IMR-90 (cell line): ENCODE data around the gene XCR1. TPM values are rescaled to one million over a fixed set of nuclear protein-coding genes. Genes with fewer than 3 reads are reported as not detected.

Source experiments
- ATAC-seq: fragments of 200-7000 bp; cut with Tn5 transposase; 2 replicates; pipeline ENCODE4 v1.9.1; 2020; ENCODE audit warnings: low read depth, mild to moderate bottlenecking, moderate library complexity
- BruUV-seq: library from RNA; stranded (reverse); fragments of 400-500 nt; replicated peaks from 2 replicates; lab custom pipeline; 2021; lab: Mats Ljungman, UMichigan
- CTCF ChIA-PET: fragments of 300-600 bp; formaldehyde crosslinking; extraction: SDS; loops from one replicate; lab custom pipeline; 2021; ENCODE audit warnings: antibody characterized with exemption; lab: Yijun Ruan, JAX
- POLR2A ChIA-PET: fragments of 300-600 bp; sonication (Branson Sonifier 250); formaldehyde crosslinking; loops from one replicate; lab custom pipeline; 2022; ENCODE audit warnings: antibody characterized with exemption; ENCODE audit not compliant: unreplicated experiment; lab: Charles Lee
- DNase-seq: peaks from one replicate; pipeline ENCODE4 v3.0.0; 2013
- H2AFZ ChIP-seq: replicated peaks from 2 replicates; pipeline ENCODE3; 2013; ENCODE audit warnings: low read length, mild to moderate bottlenecking; ENCODE audit not compliant: poor library complexity
- H2AK5ac ChIP-seq: 2 replicates; pipeline ENCODE4 v1.6.1; 2013; ENCODE audit warnings: low read depth, low read length, inconsistent platforms
- H2AK9ac ChIP-seq: replicated peaks from 2 replicates; pipeline ENCODE3; 2013; ENCODE audit warnings: mild to moderate bottlenecking, low read depth, low read length, moderate library complexity; ENCODE audit not compliant: poor library complexity
- H2BK120ac ChIP-seq: 2 replicates; pipeline ENCODE4 v1.6.1; 2013; ENCODE audit warnings: low read depth, low read length, inconsistent platforms
- H2BK15ac ChIP-seq: 3 replicates; pipeline ENCODE4 v1.6.1; 2013; ENCODE audit warnings: low read depth, low read length, inconsistent platforms
- H2BK20ac ChIP-seq: 2 replicates; pipeline ENCODE4 v1.6.1; 2013; ENCODE audit warnings: low read depth, mild to moderate bottlenecking, inconsistent platforms, low read length, moderate library complexity
- H2BK5ac ChIP-seq: 2 replicates; pipeline ENCODE4 v1.6.1; 2013; ENCODE audit warnings: mild to moderate bottlenecking, low read depth, low read length, inconsistent platforms; ENCODE audit not compliant: poor library complexity, severe bottlenecking
- H3K14ac ChIP-seq: replicated peaks from 2 replicates; pipeline ENCODE4 v1.6.1; 2013; ENCODE audit warnings: low read depth, low read length, inconsistent platforms
- H3K18ac ChIP-seq: 2 replicates; pipeline ENCODE4 v1.6.1; 2013; ENCODE audit warnings: low read depth, low read length, control low read depth
- H3K23ac ChIP-seq: 2 replicates; pipeline ENCODE4 v1.6.1; 2013; ENCODE audit warnings: low read depth, low read length, inconsistent platforms
- H3K27ac ChIP-seq: 2 replicates; pipeline ENCODE4 v1.5.1; 2013; ENCODE audit warnings: mild to moderate bottlenecking, control low read depth, low read length; ENCODE audit not compliant: insufficient read depth
- H3K27me3 ChIP-seq: 2 replicates; pipeline ENCODE4 v1.6.1; 2013; ENCODE audit warnings: low read length; ENCODE audit not compliant: control insufficient read depth, insufficient read depth
- H3K36me3 ChIP-seq: 2 replicates; pipeline ENCODE4 v1.6.1; 2013; ENCODE audit warnings: low read length, mixed read lengths; ENCODE audit not compliant: control insufficient read depth, insufficient read depth
- H3K4ac ChIP-seq: 2 replicates; pipeline ENCODE4 v1.6.1; 2013; ENCODE audit warnings: low read depth, low read length, inconsistent platforms
- H3K4me1 ChIP-seq: 2 replicates; pipeline ENCODE4 v1.6.1; 2013; ENCODE audit warnings: low read length, mixed read lengths; ENCODE audit not compliant: control insufficient read depth, insufficient read depth
- H3K4me2 ChIP-seq: 2 replicates; pipeline ENCODE4 v1.6.1; 2013; ENCODE audit warnings: low read depth, mild to moderate bottlenecking, control low read depth, low read length, moderate library complexity
- H3K4me3 ChIP-seq: 2 replicates; pipeline ENCODE4 v1.5.1; 2013; ENCODE audit warnings: low read depth, mild to moderate bottlenecking, control low read depth, low read length, moderate library complexity; ENCODE audit not compliant: insufficient read depth
- H3K56ac ChIP-seq: 2 replicates; pipeline ENCODE4 v1.6.1; 2013; ENCODE audit warnings: low read length, inconsistent platforms; ENCODE audit not compliant: insufficient read depth; ENCODE audit errors: extremely low read depth
- H3K79me1 ChIP-seq, 2 experiments: 2 replicates each; pipeline ENCODE4 v1.6.1; 2013; ENCODE audit warnings: low read length in 2 of 2, inconsistent platforms in 1 of 2, low read depth in 1 of 2
- H3K9ac ChIP-seq: 2 replicates; pipeline ENCODE4 v1.6.1; 2013; ENCODE audit warnings: low read depth, low read length, control low read depth
- H3K9me1 ChIP-seq: 2 replicates; pipeline ENCODE4 v1.6.1; 2013; ENCODE audit warnings: low read length, inconsistent platforms; ENCODE audit not compliant: insufficient read depth
- H3K9me3 ChIP-seq: 2 replicates; pipeline ENCODE4 v1.6.1; 2013; ENCODE audit warnings: low read length; ENCODE audit not compliant: control insufficient read depth, insufficient read depth
- H4K20me1 ChIP-seq: 2 replicates; pipeline ENCODE4 v1.6.1; 2013; ENCODE audit warnings: low read length, inconsistent platforms; ENCODE audit not compliant: insufficient read depth
- H4K5ac ChIP-seq: 2 replicates; pipeline ENCODE4 v1.6.1; 2013; ENCODE audit warnings: mild to moderate bottlenecking, low read depth, low read length, control low read depth
- H4K8ac ChIP-seq, 2 experiments: 2 replicates each; pipeline ENCODE4 v1.6.1; 2013; ENCODE audit warnings: low read depth in 2 of 2, low read length in 2 of 2, control low read depth in 1 of 2, inconsistent platforms in 1 of 2
- H4K91ac ChIP-seq: 2 replicates; pipeline ENCODE4 v1.6.1; 2013; ENCODE audit warnings: low read depth, low read length, inconsistent platforms; ENCODE audit not compliant: insufficient read depth
- CHD1 ChIP-seq: IDR thresholded peaks from 2 replicates; pipeline ENCODE4 v1.6.1; 2012; ENCODE audit warnings: low read depth, low read length, improper control_type of control experiment
- CTCF ChIP-seq: conservative IDR thresholded peaks from 2 replicates; pipeline ENCODE4 v1.5.1; 2012; ENCODE audit warnings: mild to moderate bottlenecking, low read depth, low read length, improper control_type of control experiment
- ELK1 ChIP-seq: fragments of 150-350 bp; IDR thresholded peaks from 2 replicates; pipeline ENCODE4 v1.6.1; 2016; ENCODE audit warnings: low read depth, mild to moderate bottlenecking, low read length, moderate library complexity, borderline replicate concordance
- FOS ChIP-seq: fragments of 150-350 bp; IDR thresholded peaks from 2 replicates; pipeline ENCODE4 v1.6.1; 2016; ENCODE audit warnings: low read depth, low read length
- MAFK ChIP-seq: IDR thresholded peaks from 2 replicates; pipeline ENCODE4 v1.6.1; 2012; ENCODE audit warnings: low read depth, low read length, improper control_type of control experiment
- MAZ ChIP-seq: IDR thresholded peaks from 2 replicates; pipeline ENCODE4 v1.6.1; 2012; ENCODE audit warnings: low read depth, mild to moderate bottlenecking, low read length, improper control_type of control experiment, moderate library complexity, borderline replicate concordance
- MXI1 ChIP-seq: IDR thresholded peaks from 2 replicates; pipeline ENCODE4 v1.6.1; 2012; ENCODE audit warnings: low read depth, mild to moderate bottlenecking, low read length, moderate library complexity, borderline replicate concordance
- POLR2A ChIP-seq: IDR thresholded peaks from 2 replicates; pipeline ENCODE4 v1.6.1; 2012; ENCODE audit warnings: mild to moderate bottlenecking, low read depth, low read length
- SMC3 ChIP-seq: fragments of 150-350 bp; IDR thresholded peaks from 2 replicates; pipeline ENCODE4 v1.6.1; 2016; ENCODE audit warnings: low read depth, mild to moderate bottlenecking, antibody characterized with exemption, low read length, moderate library complexity
- USF2 ChIP-seq: fragments of 150-350 bp; IDR thresholded peaks from 2 replicates; pipeline ENCODE4 v1.6.1; 2017; ENCODE audit warnings: mild to moderate bottlenecking, antibody characterized with exemption, low read length, low read depth
- WGBS, 2 experiments: methylation state at CpG; one replicate each; pipeline versions ENCODE4 v1.1.5 to v1.1.7; 2013; ENCODE audit warnings: missing lambda C conversion rate in 2 of 2; ENCODE audit not compliant: insufficient read length in 1 of 2; ENCODE audit errors: extremely low coverage in 2 of 2; 5-methylcytosine and 5-hydroxymethylcytosine counted together
- dilution Hi-C: fragments of 300-500 bp; cut with HindIII; formaldehyde crosslinking; loops from one replicate; pipeline ENCODE4 v1.14.3; 2018; ENCODE audit warnings: low sequenced_read_pairs; ENCODE audit not compliant: unreplicated experiment
- in situ Hi-C: fragments of 300-500 bp; cut with MboI; formaldehyde crosslinking; loops from 3 replicates; pipeline ENCODE4 v1.14.3; 2019; ENCODE audit warnings: low sequenced_read_pairs, inconsistent platforms, mixed read lengths
- intact Hi-C: fragments of 100-400 bp; cut with micrococcal nuclease; formaldehyde crosslinking; loops from 2 replicates; pipeline ENCODE4 v1.10.0; 2022
- polyA plus RNA-seq, 3 experiments: library from polyadenylated mRNA; depleted of rRNA; stranded (reverse); fragments of >200 nt; gene quantifications; 2 replicates each; pipeline ENCODE4 v1.2.3, GENCODE V29; 2012; ENCODE audit warnings: low replicate concordance in 1 of 3
- total RNA-seq: library from RNA; depleted of rRNA; stranded (reverse); fragments of >200 nt; gene quantifications from 2 replicates; pipeline ENCODE4 v1.2.3, GENCODE V29; 2012

XCR1 gene
- total and polyA plus RNA-seq, 2 of the 4 experiments (the other 2 are of a cell fraction), result not detected

- H3K36me3 ChIP-seq, result no peaks in the 10 kb centered on the region
- intact Hi-C loops (no loop called here), in situ Hi-C loops (no loop called here), dilution Hi-C loops (no loop called here)
- H4K5ac ChIP-seq, result no peak overlapping the region
- no peaks in the 10 kb centered on the region for H3K27me3 ChIP-seq
- no peak overlapping the region for H2BK20ac ChIP-seq
- H2AFZ ChIP-seq, result no peak overlapping the region
- TF ChIP-seq FOS (no peak), POLR2A (no peak), ELK1 (no peak), MAZ (no peak), CHD1 (no peak), MXI1 (no peak), MAFK (no peak), USF2 (no peak), CTCF (no peak), SMC3 (no peak)
- H3K23ac ChIP-seq, result no peak overlapping the region
- no peak overlapping the region for H2BK15ac ChIP-seq
- H3K4ac ChIP-seq, result peak overlapping the region; percentile 48; the same call in 1 of the 2 replicates
- H3K9ac ChIP-seq, result no peak overlapping the region
- no peak overlapping the region for H3K27ac ChIP-seq
- H4K91ac ChIP-seq, result no peak overlapping the region
- no peak overlapping the region for H3K56ac ChIP-seq
- CTCF ChIA-PET, result no interaction called here
- H3K79me1 ChIP-seq, result peaks cover 18 to 75% of the 10 kb centered on the region in 2 experiments
- H3K14ac ChIP-seq, result peak overlapping the region; percentile 46
- no TSS peak for BruUV-seq
- no peak overlapping the region; the same call in 1 of the 2 replicates for H3K4me2 ChIP-seq
- H2BK120ac ChIP-seq, result peak overlapping the region; percentile 18; the same call in 1 of the 2 replicates
- no peak overlapping the region for H3K4me3 ChIP-seq
- peaks cover 31% of the 10 kb centered on the region for H3K4me1 ChIP-seq
- H4K20me1 ChIP-seq, result no peaks in the 10 kb centered on the region
- H3K9me3 ChIP-seq, result no peaks in the 10 kb centered on the region
- no CpG with 5 or more reads among the region's 2 CpGs for WGBS, 2 experiments
- no peak overlapping the region for H3K18ac ChIP-seq
- POLR2A ChIA-PET, result no interaction called here
- peak overlapping the region; percentile 61 for H2BK5ac ChIP-seq
- no peak overlapping the region; a peak in 1 of 4 replicates for H4K8ac ChIP-seq
- H2AK5ac ChIP-seq, result peak overlapping the region; percentile 80; the same call in 1 of the 2 replicates
- peaks cover 45% of the 10 kb centered on the region for H3K9me1 ChIP-seq
- no peak for DNase-seq
- ATAC-seq, result no peak
- no peak overlapping the region for H2AK9ac ChIP-seq
Observed at GRCh38 chr3:45992133-45992729, 35.1 kb downstream of the XCR1 start.
